AG04450 (cell line): ENCODE measurements around the gene RHO. TPM values are rescaled to one million over a fixed set of nuclear protein-coding genes. Genes with fewer than 3 reads are reported as not detected.
"Not testable (repeated sequence)": the region's sequence is repeated elsewhere in the genome, so short reads cannot be mapped to it uniquely, and the experiment has no call there.

Experiments
- CTCF ChIA-PET: fragments of 300-600, 350-600 bp; formaldehyde crosslinking; extraction: SDS; loops from one replicate; lab custom pipeline; 2022; ENCODE audit warnings: antibody characterized with exemption, inconsistent platforms; lab: Charles Lee
- POLR2A ChIA-PET: fragments of 350-600 bp; formaldehyde crosslinking; extraction: SDS; loops from one replicate; lab custom pipeline; 2021; ENCODE audit warnings: antibody characterized with exemption, inconsistent platforms; lab: Yijun Ruan, JAX
- DNase-seq: peaks from one replicate; pipeline ENCODE4 v3.0.0-alpha.2; 2011; ENCODE audit warnings: low read depth, low spot score
- H3K27ac ChIP-seq: one replicate; pipeline ENCODE4 v1.5.1; 2012; ENCODE audit warnings: low read depth, low read length, control low read depth
- H3K27me3 ChIP-seq: one replicate; pipeline ENCODE4 v1.6.0; 2012; ENCODE audit warnings: low read length; ENCODE audit not compliant: control insufficient read depth, insufficient read depth
- H3K4me3 ChIP-seq: 2 replicates; pipeline ENCODE4 v1.5.1; 2011; ENCODE audit warnings: mild to moderate bottlenecking, low read depth, low read length, control low read depth
- H3K9me3 ChIP-seq: 2 replicates; pipeline ENCODE4 v1.5.1; 2012; ENCODE audit warnings: low read length; ENCODE audit not compliant: control insufficient read depth, insufficient read depth
- CTCF ChIP-seq: IDR thresholded peaks from 2 replicates; pipeline ENCODE4 v1.5.1; 2011; ENCODE audit warnings: low read depth, low read length, control low read depth, inconsistent platforms
- polyA plus RNA-seq: library from polyadenylated mRNA; depleted of rRNA; stranded (reverse); fragments of >200 nt; gene quantifications from 2 replicates; pipeline ENCODE4 v1.2.3, GENCODE V29; 2011

Gene RHO
- polyA plus RNA-seq, 1 experiment: not detected

GRCh38 chr3:129542747-129543146 is 14.3 kb downstream of the RHO start:
- Histone ChIP-seq H3K27ac (no peak overlapping the region), H3K9me3 (no peaks in the 10 kb centered on the region), H3K27me3 (no peaks in the 10 kb centered on the region), H3K4me3 (no peak overlapping the region)
- no peak for DNase-seq
- ChIA-PET POLR2A (no interaction called here), CTCF (no interaction called here)
- no peak for TF ChIP-seq CTCF

DNA sequence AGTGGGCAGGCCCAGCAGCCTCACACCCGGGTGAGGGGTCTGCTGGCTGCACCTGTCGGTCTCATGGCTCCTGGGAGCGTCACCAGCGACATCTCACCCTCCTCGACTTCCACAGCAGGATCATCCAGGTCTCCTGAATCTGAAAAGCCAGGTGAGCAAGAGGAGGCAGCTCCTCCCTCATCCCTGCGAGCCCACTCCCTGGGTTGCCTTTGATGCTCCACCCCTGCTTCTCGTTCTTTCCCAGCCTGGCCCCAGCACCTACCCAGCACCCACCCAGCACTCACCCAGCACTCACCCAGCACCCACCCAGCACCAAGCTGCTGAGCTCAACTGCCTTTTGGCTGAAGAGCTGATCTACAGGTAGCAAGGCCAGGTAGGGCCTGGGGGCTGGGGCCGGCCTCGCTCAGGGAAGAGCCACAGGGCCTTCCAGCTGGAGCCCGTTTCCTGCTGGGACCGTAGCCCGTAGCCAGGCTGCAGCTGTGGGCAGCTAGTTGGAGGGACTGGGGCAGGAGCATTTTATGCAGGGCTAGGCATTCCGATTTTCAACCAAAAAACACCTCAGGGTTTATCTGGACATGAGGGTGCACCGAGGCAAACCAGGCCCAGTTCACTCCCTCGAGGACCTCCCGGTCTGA is 14.8 kb downstream of the RHO start, which contains the start of gene H1-8:
H1-8 (plus strand) TSS at position 20 of the 635 bp plus-strand sequence; CDS start at position 64, 44 bp downstream.
- ChIA-PET POLR2A (no interaction called here), CTCF (no interaction called here)
- Histone ChIP-seq H3K4me3 (no peak within 1 kb of the TSS), H3K27me3 (no peaks in the 10 kb centered on the region), H3K27ac (no peak within 1 kb of the TSS), H3K9me3 (no peaks in the 10 kb centered on the region)
- no peak for DNase-seq
- no peak for TF ChIP-seq CTCF

DNA sequence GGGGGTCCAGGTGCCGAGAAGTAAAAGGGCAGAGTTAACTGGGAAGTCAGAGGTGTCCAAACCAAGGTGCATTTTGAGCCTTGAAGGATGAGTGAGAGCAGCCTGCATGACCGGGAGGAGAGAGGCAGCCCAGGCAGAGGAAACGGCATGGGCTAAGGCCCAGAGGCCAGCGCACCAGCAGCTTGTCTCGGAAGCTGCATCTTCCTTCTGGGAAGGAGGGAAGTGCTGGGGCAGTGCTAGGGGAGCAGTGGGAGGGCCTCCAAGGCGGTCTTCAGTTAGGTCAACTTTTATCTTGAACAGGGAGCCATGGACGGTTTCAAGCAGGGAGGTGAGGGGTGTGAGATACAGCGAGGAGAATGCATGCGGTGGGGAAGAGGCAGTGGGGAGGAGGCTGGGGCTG is 15.6 kb downstream of the RHO start:
- Histone ChIP-seq H3K9me3 (no peaks in the 10 kb centered on the region), H3K4me3 (no peak overlapping the region), H3K27ac (no peak overlapping the region), H3K27me3 (no peaks in the 10 kb centered on the region)
- CTCF ChIA-PET: no interaction called here
- DNase-seq: no peak
- TF ChIP-seq CTCF: no peak
- POLR2A ChIA-PET: no interaction called here

- H3K27me3 ChIP-seq, DNase-seq, H3K9me3 ChIP-seq, H3K27ac ChIP-seq, CTCF ChIA-PET, POLR2A ChIA-PET, H3K4me3 ChIP-seq: not testable (repeated sequence)
Observed at GRCh38 chr3:129545951-129546350, 17.5 kb downstream of the RHO start.

DNA sequence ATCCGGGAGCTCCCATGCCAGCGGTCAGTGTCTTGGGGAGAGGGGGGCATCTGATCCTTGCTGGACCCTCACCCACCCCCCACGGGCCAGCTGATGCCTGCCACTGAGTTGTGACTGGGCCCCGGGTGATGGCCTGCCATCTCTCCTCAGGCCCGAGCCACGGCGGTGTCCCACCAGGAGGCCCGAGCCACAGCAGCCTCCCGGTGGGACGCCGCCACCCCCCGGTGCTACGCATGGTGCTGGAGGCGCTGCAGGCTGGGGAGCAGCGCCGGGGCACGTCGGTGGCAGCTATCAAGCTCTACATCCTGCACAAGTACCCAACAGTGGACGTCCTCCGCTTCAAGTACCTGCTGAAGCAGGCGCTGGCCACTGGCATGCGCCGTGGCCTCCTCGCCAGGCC is 18.8 kb downstream of the RHO start:
- no peaks in the 10 kb centered on the region for H3K9me3 ChIP-seq
- TF ChIP-seq CTCF: no peak
- H3K4me3 ChIP-seq: no peak overlapping the region
- no peak overlapping the region for H3K27ac ChIP-seq
- no peaks in the 10 kb centered on the region for H3K27me3 ChIP-seq
- ChIA-PET POLR2A (no interaction called here), CTCF (interaction anchor here (0.6 kb wide), 1 partner anchor 8 kb away, joined by 4 read pairs; no protein-coding TSS in a partner anchor)
- DNase-seq: no peak
